ENCODE data around the gene RETREG3. TPM values are rescaled to one million over a fixed set of nuclear protein-coding genes. Genes with fewer than 3 reads are reported as not detected.
A peak's percentile ranks its signal among the peaks of the same experiment; 100 is the strongest.
"Not testable (repeated sequence)": the region's sequence is repeated elsewhere in the genome, so short reads cannot be mapped to it uniquely, and the experiment has no call there.

The RETREG3 gene
- total and polyA plus RNA-seq, 5 donors from 2014 or later: 116 to 243 (median 214) TPM

DNA sequence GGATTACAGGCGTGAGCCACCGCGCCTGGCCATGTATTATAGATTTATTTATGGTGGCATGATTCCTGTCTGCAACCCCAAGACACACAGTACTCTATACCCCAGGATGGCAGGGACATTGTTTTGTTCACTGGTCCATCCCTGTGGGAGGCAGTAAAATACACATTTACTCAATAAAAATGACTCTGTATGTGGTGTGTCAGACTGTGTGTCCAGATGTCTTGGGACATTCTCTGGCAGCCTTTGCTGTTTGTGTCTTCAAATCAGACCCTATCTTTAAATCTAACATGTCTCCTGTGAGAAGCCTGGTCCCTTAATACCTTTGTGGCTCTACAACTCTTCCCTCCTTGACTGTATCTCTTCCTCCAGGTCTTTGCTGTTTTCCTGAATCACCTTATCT, 48.9 kb downstream of the RETREG3 start:
- no peak for DNase-seq
- Mint-ChIP-seq H3K4me3 (peak overlapping the region in 3 of 4 donors; percentile 62 to 92 (median 89)), H3K36me3 (no peaks in the 10 kb centered on the region), H3K27me3 (no peaks in the 10 kb centered on the region), H3K9me3 (peaks cover 0 to 2% (median 0%) of the 10 kb centered on the region in 7 donors), H3K27ac (peak overlapping the region in 1 of 3 donors; percentile 59), H3K4me1 (peaks cover 4 to 40% (median 19%) of the 10 kb centered on the region in 4 donors)
- Histone ChIP-seq H3K4me3 (ENCODE audit: low read depth, low read length) (no peak overlapping the region), H3K27me3 (ENCODE audit: control insufficient read depth, insufficient read depth, low read length) (no peaks in the 10 kb centered on the region), H3K36me3 (ENCODE audit: control insufficient read depth, insufficient read depth, low read length) (peaks cover 9% of the 10 kb centered on the region), H3K9me3 (ENCODE audit: control insufficient read depth in 2 of 2, low read length in 2 of 2) (no peaks in the 10 kb centered on the region), H3K27ac (ENCODE audit: insufficient read depth, low read length, poor library complexity, severe bottlenecking) (no peak overlapping the region), H3K4me1 (ENCODE audit: control insufficient read depth, insufficient read depth, low read length, poor library complexity, severe bottlenecking) (peaks cover 29% of the 10 kb centered on the region)
- no peak for ATAC-seq (ENCODE audit: low read depth in 2 of 2)

GRCh38 chr17:42559075-42559474, 50.1 kb downstream of the RETREG3 start:
- Histone ChIP-seq H3K9me3 (ENCODE audit: control insufficient read depth in 2 of 2, low read length in 2 of 2) (no peaks in the 10 kb centered on the region), H3K4me3 (ENCODE audit: low read depth, low read length) (no peak overlapping the region), H3K4me1 (ENCODE audit: control insufficient read depth, insufficient read depth, low read length, poor library complexity, severe bottlenecking) (peaks cover 41% of the 10 kb centered on the region), H3K27ac (ENCODE audit: insufficient read depth, low read length, poor library complexity, severe bottlenecking) (no peak overlapping the region), H3K36me3 (ENCODE audit: control insufficient read depth, insufficient read depth, low read length) (no peaks in the 10 kb centered on the region), H3K27me3 (ENCODE audit: control insufficient read depth, insufficient read depth, low read length) (no peaks in the 10 kb centered on the region)
- Mint-ChIP-seq H3K27me3 (no peaks in the 10 kb centered on the region), H3K4me1 (peaks cover 4 to 40% (median 22%) of the 10 kb centered on the region in 4 donors), H3K36me3 (no peaks in the 10 kb centered on the region), H3K4me3 (no peak overlapping the region), H3K27ac (no peak overlapping the region), H3K9me3 (peaks cover 0 to 1% (median 0%) of the 10 kb centered on the region in 7 donors)
- no peak for ATAC-seq (ENCODE audit: low read depth in 2 of 2)
- no peak for DNase-seq

DNA sequence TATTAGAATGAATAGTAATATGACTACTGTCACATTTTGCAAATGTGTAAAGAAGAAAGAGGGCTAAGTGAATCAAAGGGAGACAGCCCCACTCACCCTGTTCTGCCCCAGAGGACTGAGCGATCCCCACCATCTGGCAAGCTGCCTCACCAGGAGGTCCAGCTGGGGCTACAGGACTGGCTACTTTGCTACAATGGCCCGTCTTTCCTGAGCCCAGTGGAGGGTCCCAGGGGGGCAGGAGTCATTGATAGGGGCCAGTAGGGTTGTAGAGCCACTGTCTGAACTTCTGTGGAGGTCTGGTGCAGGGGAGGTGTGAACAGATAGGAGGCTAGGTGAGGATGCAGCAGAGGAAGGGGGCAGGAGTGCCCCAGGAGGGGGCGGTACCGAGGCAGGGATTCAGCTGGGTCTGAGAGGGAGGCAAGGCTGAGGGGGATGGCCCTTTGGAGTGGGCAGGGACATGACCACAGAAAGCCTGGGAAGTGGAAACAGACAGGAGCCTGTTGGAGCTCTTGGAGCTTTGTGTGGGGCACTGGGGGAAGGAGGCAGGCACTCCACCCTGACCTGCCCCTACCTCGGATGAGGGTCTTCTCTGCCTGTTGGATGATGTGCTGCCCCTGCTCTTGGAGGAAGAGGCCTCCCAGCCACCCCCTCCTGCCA, 53.1 kb downstream of the RETREG3 start:
- peak overlapping the region in 3 of 4 donors; percentile 11 to 90 (median 90) for H3K4me3 Mint-ChIP-seq
- H3K36me3 Mint-ChIP-seq; H3K36me3 ChIP-seq (ENCODE audit: control insufficient read depth, insufficient read depth, low read length); H3K27ac Mint-ChIP-seq; H3K27ac ChIP-seq (ENCODE audit: insufficient read depth, low read length, poor library complexity, severe bottlenecking); H3K4me3 ChIP-seq (ENCODE audit: low read depth, low read length); ATAC-seq (ENCODE audit: low read depth in 2 of 2); H3K27me3 ChIP-seq (ENCODE audit: control insufficient read depth, insufficient read depth, low read length); DNase-seq; H3K9me3 ChIP-seq (ENCODE audit: control insufficient read depth in 2 of 2, low read length in 2 of 2); H3K27me3 Mint-ChIP-seq; H3K9me3 Mint-ChIP-seq: not testable (repeated sequence)
- peaks cover 26% of the 10 kb centered on the region for H3K4me1 ChIP-seq (ENCODE audit: control insufficient read depth, insufficient read depth, low read length, poor library complexity, severe bottlenecking)
- peaks cover 0 to 35% (median 18%) of the 10 kb centered on the region in 4 donors for H3K4me1 Mint-ChIP-seq

- Mint-ChIP-seq H3K27ac (peak overlapping the region; percentile 76 to 97 (median 94)), H3K4me3 (peak overlapping the region; percentile 90 to 91 (median 90))
Measured at GRCh38 chr17:42555122-42555622, 54.0 kb downstream of the RETREG3 start.

GRCh38 chr17:42554250-42555121, 54.7 kb downstream of the RETREG3 start:
- H3K27me3 Mint-ChIP-seq: no peaks in the 10 kb centered on the region
- no peaks in the 10 kb centered on the region for H3K36me3 Mint-ChIP-seq
- Histone ChIP-seq H3K4me1 (ENCODE audit: control insufficient read depth, insufficient read depth, low read length, poor library complexity, severe bottlenecking) (peaks cover 27% of the 10 kb centered on the region), H3K9me3 (ENCODE audit: control insufficient read depth in 2 of 2, low read length in 2 of 2) (no peaks in the 10 kb centered on the region), H3K27ac (ENCODE audit: insufficient read depth, low read length, poor library complexity, severe bottlenecking) (peak overlapping the region; percentile 87), H3K27me3 (ENCODE audit: control insufficient read depth, insufficient read depth, low read length) (no peaks in the 10 kb centered on the region), H3K36me3 (ENCODE audit: control insufficient read depth, insufficient read depth, low read length) (no peaks in the 10 kb centered on the region), H3K4me3 (ENCODE audit: low read depth, low read length) (peak overlapping the region; percentile 62)
- no peaks in the 10 kb centered on the region for H3K9me3 Mint-ChIP-seq
- DNase-seq: peak; percentile 69 to 87 (median 73)
- peak overlapping the region; percentile 90 to 91 (median 90) for H3K4me3 Mint-ChIP-seq
- peak overlapping the region; percentile 77 to 97 (median 94) for H3K27ac Mint-ChIP-seq
- peak; percentile 83 to 85 for ATAC-seq (ENCODE audit: low read depth in 2 of 2)
- peaks cover 0 to 37% (median 18%) of the 10 kb centered on the region in 4 donors for H3K4me1 Mint-ChIP-seq

More at GRCh38 chr17:42555122-42555622, 54.0 kb downstream of the RETREG3 start:
- no peaks in the 10 kb centered on the region for H3K27me3 Mint-ChIP-seq
- no peaks in the 10 kb centered on the region for H3K9me3 ChIP-seq (ENCODE audit: control insufficient read depth in 2 of 2, low read length in 2 of 2)
- peaks cover 0 to 37% (median 18%) of the 10 kb centered on the region in 4 donors for H3K4me1 Mint-ChIP-seq
- no peak for DNase-seq
- H3K36me3 ChIP-seq (ENCODE audit: control insufficient read depth, insufficient read depth, low read length): no peaks in the 10 kb centered on the region
- H3K9me3 Mint-ChIP-seq: no peaks in the 10 kb centered on the region
- H3K36me3 Mint-ChIP-seq: no peaks in the 10 kb centered on the region
- H3K4me3 ChIP-seq (ENCODE audit: low read depth, low read length): peak overlapping the region; percentile 62
- no peak for ATAC-seq (ENCODE audit: low read depth in 2 of 2)
- H3K4me1 ChIP-seq (ENCODE audit: control insufficient read depth, insufficient read depth, low read length, poor library complexity, severe bottlenecking): peaks cover 27% of the 10 kb centered on the region
- no peaks in the 10 kb centered on the region for H3K27me3 ChIP-seq (ENCODE audit: control insufficient read depth, insufficient read depth, low read length)
- peak overlapping the region; percentile 87 for H3K27ac ChIP-seq (ENCODE audit: insufficient read depth, low read length, poor library complexity, severe bottlenecking)

DNA sequence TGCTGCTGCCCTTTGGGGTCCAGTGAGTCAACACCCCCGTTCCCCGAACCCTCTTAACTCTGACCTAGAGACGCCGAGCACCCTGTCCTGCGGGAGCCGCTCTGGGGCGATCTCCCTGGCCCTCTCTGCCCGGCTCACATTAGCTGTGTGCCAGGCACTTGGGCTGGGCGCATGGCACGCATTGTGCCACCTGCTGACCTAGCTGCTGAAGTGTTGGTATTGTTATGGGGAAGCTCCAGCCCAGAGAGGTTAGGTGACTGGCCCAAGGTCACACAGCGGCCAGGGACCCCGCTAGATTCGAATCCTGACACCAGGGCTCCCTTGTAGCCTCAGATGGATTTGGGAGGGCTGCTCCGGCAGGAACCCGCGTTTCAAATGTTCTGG, 55.3 kb downstream of the RETREG3 start:
- H3K9me3 ChIP-seq (ENCODE audit: control insufficient read depth in 2 of 2, low read length in 2 of 2): no peaks in the 10 kb centered on the region
- no peaks in the 10 kb centered on the region for H3K36me3 ChIP-seq (ENCODE audit: control insufficient read depth, insufficient read depth, low read length)
- Mint-ChIP-seq H3K4me3 (peak overlapping the region; percentile 90 to 91 (median 90)), H3K36me3 (no peaks in the 10 kb centered on the region), H3K27ac (peak overlapping the region in 2 of 3 donors; percentile 94 to 97), H3K27me3 (peaks cover 4% of the 10 kb centered on the region), H3K9me3 (no peaks in the 10 kb centered on the region), H3K4me1 (peaks cover 0 to 41% (median 22%) of the 10 kb centered on the region in 4 donors)
- no peaks in the 10 kb centered on the region for H3K27me3 ChIP-seq (ENCODE audit: control insufficient read depth, insufficient read depth, low read length)
- H3K4me1 ChIP-seq (ENCODE audit: control insufficient read depth, insufficient read depth, low read length, poor library complexity, severe bottlenecking): peaks cover 28% of the 10 kb centered on the region
- peak overlapping the region; percentile 48 for H3K4me3 ChIP-seq (ENCODE audit: low read depth, low read length)
- ATAC-seq (ENCODE audit: low read depth in 2 of 2): peak in 1 of 2 donors; percentile 9
- H3K27ac ChIP-seq (ENCODE audit: insufficient read depth, low read length, poor library complexity, severe bottlenecking): peak overlapping the region; percentile 87
- DNase-seq: peak in 1 of 3 donors; percentile 41

DNA sequence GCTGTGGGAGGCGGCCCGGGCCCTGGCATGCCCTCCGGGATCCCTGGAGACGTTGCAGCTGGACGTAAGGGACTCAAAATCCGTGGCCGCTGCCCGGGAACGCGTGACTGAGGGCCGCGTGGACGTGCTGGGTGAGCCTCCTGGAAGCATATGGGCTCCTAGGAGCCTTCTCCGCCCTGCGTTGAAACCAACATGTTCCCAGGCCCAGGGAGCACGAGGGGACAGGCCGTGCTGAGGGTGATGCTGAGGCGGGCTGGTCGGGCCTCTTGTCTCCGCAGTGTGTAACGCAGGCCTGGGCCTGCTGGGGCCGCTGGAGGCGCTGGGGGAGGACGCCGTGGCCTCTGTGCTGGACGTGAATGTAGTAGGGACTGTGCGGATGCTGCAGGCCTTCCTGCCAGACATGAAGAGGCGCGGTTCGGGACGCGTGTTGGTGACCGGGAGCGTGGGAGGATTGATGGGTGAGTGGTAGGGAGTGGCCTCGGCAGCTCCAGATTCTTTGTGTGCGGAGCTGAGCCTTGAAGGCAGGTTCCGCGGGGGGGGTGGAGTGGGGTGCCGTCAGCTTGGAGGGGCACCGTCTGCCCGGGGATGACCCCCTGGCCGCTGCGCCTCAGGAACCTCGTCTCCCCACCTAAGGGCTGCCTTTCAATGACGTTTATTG, 55.9 kb downstream of the RETREG3 start:
- H3K27me3 Mint-ChIP-seq: peaks cover 4% of the 10 kb centered on the region
- Histone ChIP-seq H3K27me3 (ENCODE audit: control insufficient read depth, insufficient read depth, low read length) (no peaks in the 10 kb centered on the region), H3K4me1 (ENCODE audit: control insufficient read depth, insufficient read depth, low read length, poor library complexity, severe bottlenecking) (peaks cover 33% of the 10 kb centered on the region), H3K4me3 (ENCODE audit: low read depth, low read length) (no peak overlapping the region), H3K36me3 (ENCODE audit: control insufficient read depth, insufficient read depth, low read length) (no peaks in the 10 kb centered on the region), H3K9me3 (ENCODE audit: control insufficient read depth in 2 of 2, low read length in 2 of 2) (no peaks in the 10 kb centered on the region), H3K27ac (ENCODE audit: insufficient read depth, low read length, poor library complexity, severe bottlenecking) (no peak overlapping the region)
- peak overlapping the region in 2 of 3 donors; percentile 48 to 81 for H3K27ac Mint-ChIP-seq
- H3K36me3 Mint-ChIP-seq: no peaks in the 10 kb centered on the region
- no peak for ATAC-seq (ENCODE audit: low read depth in 2 of 2)
- H3K4me3 Mint-ChIP-seq: peak overlapping the region; percentile 63 to 91 (median 90)
- DNase-seq: no peak
- H3K9me3 Mint-ChIP-seq: no peaks in the 10 kb centered on the region
- H3K4me1 Mint-ChIP-seq: peaks cover 0 to 44% (median 24%) of the 10 kb centered on the region in 4 donors
